CD4-positive, alpha-beta T cell (primary cell): ENCODE results near the gene ATP10A. TPM values are rescaled to one million over a fixed set of nuclear protein-coding genes. Genes with fewer than 3 reads are reported as not detected.

Experiments used
- ATAC-seq: fragments of 200-7000 bp; cut with Tn5 transposase; one replicate; pipeline ENCODE4 v1.10.0; 2022; ENCODE audit warnings: mild to moderate bottlenecking; ENCODE audit not compliant: poor library complexity
- CTCF ChIA-PET: fragments of 350-600 bp; sonication (Branson Sonifier 250); formaldehyde crosslinking; loops from one replicate; lab custom pipeline; 2021; ENCODE audit warnings: antibody characterized with exemption, inconsistent platforms; lab: Charles Lee
- POLR2A ChIA-PET: fragments of 350-600 bp; sonication (Branson Sonifier 250); formaldehyde crosslinking; loops from one replicate; lab custom pipeline; 2021; ENCODE audit warnings: antibody characterized with exemption, inconsistent platforms; lab: Charles Lee
- DNase-seq, 14 experiments: peaks; one replicate each; pipeline ENCODE4 v3.0.0-alpha.2; 2013 to 2020; ENCODE audit warnings: mixed read lengths in 2 of 14
- H3K27ac ChIP-seq, 2 donors: one replicate each; pipeline versions ENCODE4 v1.5.1 to v1.7.0; 2013; ENCODE audit warnings: low read length in 2 of 2, low read depth in 1 of 2, mild to moderate bottlenecking in 1 of 2
- H3K27me3 ChIP-seq, 2 experiments: 1 replicate in 1 of 2; 2 replicates in 1 of 2; pipeline versions ENCODE4 v1.6.1 to v1.7.0; 2013; ENCODE audit warnings: low read length in 2 of 2, control low read depth in 1 of 2, mild to moderate bottlenecking in 1 of 2, moderate library complexity in 1 of 2; ENCODE audit not compliant: insufficient read depth in 2 of 2, control insufficient read depth in 1 of 2
- H3K36me3 ChIP-seq: one replicate; pipeline ENCODE4 v1.6.1; 2013; ENCODE audit warnings: low read length, control low read depth; ENCODE audit not compliant: insufficient read depth
- H3K4me1 ChIP-seq: one replicate; pipeline ENCODE4 v1.6.1; 2013; ENCODE audit warnings: low read length, control low read depth; ENCODE audit not compliant: insufficient read depth
- H3K4me3 ChIP-seq: one replicate; pipeline ENCODE4 v1.5.1; 2013; ENCODE audit warnings: mild to moderate bottlenecking, low read length, moderate library complexity
- H3K9me3 ChIP-seq, 2 experiments: 1 replicate in 1 of 2; 2 replicates in 1 of 2; pipeline versions ENCODE4 v1.6.1 to v1.7.0; 2013; ENCODE audit warnings: low read length in 2 of 2, mild to moderate bottlenecking in 2 of 2, control low read depth in 1 of 2, moderate library complexity in 1 of 2; ENCODE audit not compliant: control insufficient read depth in 1 of 2, insufficient read depth in 1 of 2
- H3K27ac Mint-ChIP-seq: one replicate; pipeline ENCODE4 v1.8.0; 2020; ENCODE audit warnings: mixed read lengths
- H3K27me3 Mint-ChIP-seq: one replicate; pipeline ENCODE4 v1.8.0; 2021; ENCODE audit warnings: mixed read lengths
- H3K36me3 Mint-ChIP-seq: one replicate; pipeline ENCODE4 v1.8.0; 2021; ENCODE audit warnings: low read depth, mixed read lengths
- H3K4me1 Mint-ChIP-seq: one replicate; pipeline ENCODE4 v1.8.0; 2021; ENCODE audit warnings: low read depth, mixed read lengths
- H3K4me3 Mint-ChIP-seq: one replicate; pipeline ENCODE4 v1.8.0; 2020; ENCODE audit warnings: mild to moderate bottlenecking, mixed read lengths
- H3K9me3 Mint-ChIP-seq: one replicate; pipeline ENCODE4 v1.8.0; 2020; ENCODE audit warnings: mixed read lengths
- intact Hi-C, 2 experiments: fragments of 100-400 bp; cut with DNase I in 1 of 2; cut with micrococcal nuclease in 1 of 2; formaldehyde crosslinking; loops; one replicate each; pipeline versions ENCODE4 v1.15.1 to v1.9.0; 2023 to 2025; cut with DNase I, micrococcal nuclease
- total RNA-seq, 174 experiments: library from RNA in 2 of 174; stranded (reverse) in 2 of 174; gene quantifications; one replicate each; pipeline ENCODE4 v1.2.3 and lab custom pipeline; 2021 to 2026
- TF ChIP-seq, protein P1 (sequence below): fragments of 200-600 bp; IDR thresholded peaks from one replicate; pipeline ENCODE4 v1.8.0; 2022; ENCODE audit warnings: antibody characterized with exemption, mild to moderate bottlenecking

The ATP10A gene
- total RNA-seq, 2 experiments from 2014 or later, result 30.0 to 30.4 TPM

DNA sequence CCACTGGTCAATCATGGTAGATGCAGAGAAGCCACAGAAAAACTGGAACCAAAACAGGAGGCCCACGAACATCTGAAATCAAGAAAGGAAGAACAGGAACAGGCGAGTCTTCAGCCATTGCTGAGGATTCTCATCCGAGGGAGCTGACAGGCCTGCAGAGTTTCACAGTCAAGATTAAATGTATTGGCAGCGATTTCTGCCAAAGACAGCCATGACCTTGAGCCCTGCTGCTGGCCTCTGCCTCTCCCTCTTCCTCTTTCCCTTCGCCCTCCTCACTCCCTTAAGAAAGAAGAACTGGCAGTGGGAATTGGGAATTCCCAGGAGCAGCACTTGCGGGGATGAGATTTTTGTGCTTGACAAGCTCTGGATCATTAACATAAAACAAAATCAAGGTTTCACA, 179.7 kb downstream of the ATP10A start:
- Mint-ChIP-seq H3K36me3 (peaks cover 87% of the 10 kb centered on the region), H3K4me3 (no peak overlapping the region), H3K27ac (no peak overlapping the region), H3K4me1 (no peaks in the 10 kb centered on the region), H3K27me3 (no peaks in the 10 kb centered on the region), H3K9me3 (no peaks in the 10 kb centered on the region)
- ATAC-seq (no peak), DNase-seq (no peak)
- H3K4me3 ChIP-seq, result no peak overlapping the region
- no peak overlapping the region for H3K27ac ChIP-seq
- ChIA-PET POLR2A (no interaction called here), CTCF (interaction anchor here (0.7 kb wide), 1 partner anchor 18 kb away, joined by 3 read pairs; no protein-coding TSS in a partner anchor)
- H3K4me1 ChIP-seq, result no peaks in the 10 kb centered on the region
- no peaks in the 10 kb centered on the region for H3K27me3 ChIP-seq
- TF ChIP-seq, protein P1, sequence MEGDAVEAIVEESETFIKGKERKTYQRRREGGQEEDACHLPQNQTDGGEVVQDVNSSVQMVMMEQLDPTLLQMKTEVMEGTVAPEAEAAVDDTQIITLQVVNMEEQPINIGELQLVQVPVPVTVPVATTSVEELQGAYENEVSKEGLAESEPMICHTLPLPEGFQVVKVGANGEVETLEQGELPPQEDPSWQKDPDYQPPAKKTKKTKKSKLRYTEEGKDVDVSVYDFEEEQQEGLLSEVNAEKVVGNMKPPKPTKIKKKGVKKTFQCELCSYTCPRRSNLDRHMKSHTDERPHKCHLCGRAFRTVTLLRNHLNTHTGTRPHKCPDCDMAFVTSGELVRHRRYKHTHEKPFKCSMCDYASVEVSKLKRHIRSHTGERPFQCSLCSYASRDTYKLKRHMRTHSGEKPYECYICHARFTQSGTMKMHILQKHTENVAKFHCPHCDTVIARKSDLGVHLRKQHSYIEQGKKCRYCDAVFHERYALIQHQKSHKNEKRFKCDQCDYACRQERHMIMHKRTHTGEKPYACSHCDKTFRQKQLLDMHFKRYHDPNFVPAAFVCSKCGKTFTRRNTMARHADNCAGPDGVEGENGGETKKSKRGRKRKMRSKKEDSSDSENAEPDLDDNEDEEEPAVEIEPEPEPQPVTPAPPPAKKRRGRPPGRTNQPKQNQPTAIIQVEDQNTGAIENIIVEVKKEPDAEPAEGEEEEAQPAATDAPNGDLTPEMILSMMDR, result no peak
- H3K9me3 ChIP-seq, result peaks cover 0 to 11% of the 10 kb centered on the region in 2 experiments
- intact Hi-C loops, result no loop called here
- peaks cover 46% of the 10 kb centered on the region for H3K36me3 ChIP-seq

- DNase-seq (no peak), ATAC-seq (no peak)
- TF ChIP-seq, protein P1, result no peak
- no peaks in the 10 kb centered on the region for H3K27me3 Mint-ChIP-seq
- Histone ChIP-seq H3K4me3 (no peak overlapping the region), H3K4me1 (no peaks in the 10 kb centered on the region), H3K27me3 (no peaks in the 10 kb centered on the region), H3K36me3 (peaks cover 46% of the 10 kb centered on the region), H3K9me3 (peaks cover 0 to 11% of the 10 kb centered on the region in 2 experiments), H3K27ac (no peak overlapping the region)
- ChIA-PET POLR2A (no interaction called here), CTCF (interaction anchor here (0.7 kb wide), 1 partner anchor 17 kb away, joined by 3 read pairs; no protein-coding TSS in a partner anchor)
- no peak overlapping the region for H3K4me3 Mint-ChIP-seq
- H3K9me3 Mint-ChIP-seq, result no peaks in the 10 kb centered on the region
- intact Hi-C loops, result no loop called here
- H3K4me1 Mint-ChIP-seq, result no peaks in the 10 kb centered on the region
- no peak overlapping the region for H3K27ac Mint-ChIP-seq
- H3K36me3 Mint-ChIP-seq, result peaks cover 85% of the 10 kb centered on the region
Measured at GRCh38 chr15:25682340-25682739, 180.8 kb downstream of the ATP10A start.

GRCh38 chr15:25680686-25681025, 182.5 kb downstream of the ATP10A start:
- H3K4me3 Mint-ChIP-seq, result no peak overlapping the region
- Histone ChIP-seq H3K4me1 (no peaks in the 10 kb centered on the region), H3K9me3 (peaks cover 0 to 11% of the 10 kb centered on the region in 2 experiments), H3K27me3 (no peaks in the 10 kb centered on the region), H3K4me3 (no peak overlapping the region), H3K27ac (no peak overlapping the region), H3K36me3 (peaks cover 46% of the 10 kb centered on the region)
- intact Hi-C loops, result no loop called here
- ATAC-seq (no peak), DNase-seq (no peak)
- no peak overlapping the region for H3K27ac Mint-ChIP-seq
- ChIA-PET POLR2A (no interaction called here), CTCF (no interaction called here)
- TF ChIP-seq, protein P1, result no peak
- no peaks in the 10 kb centered on the region for H3K4me1 Mint-ChIP-seq
- H3K9me3 Mint-ChIP-seq, result no peaks in the 10 kb centered on the region
- no peaks in the 10 kb centered on the region for H3K27me3 Mint-ChIP-seq
- peaks cover 87% of the 10 kb centered on the region for H3K36me3 Mint-ChIP-seq
